ENCODE measurements around the gene RPTOR.
"Not testable (repeated sequence)": the region's sequence is repeated elsewhere in the genome, so short reads cannot be mapped to it uniquely, and the experiment has no call there.

RPTOR gene

DNA sequence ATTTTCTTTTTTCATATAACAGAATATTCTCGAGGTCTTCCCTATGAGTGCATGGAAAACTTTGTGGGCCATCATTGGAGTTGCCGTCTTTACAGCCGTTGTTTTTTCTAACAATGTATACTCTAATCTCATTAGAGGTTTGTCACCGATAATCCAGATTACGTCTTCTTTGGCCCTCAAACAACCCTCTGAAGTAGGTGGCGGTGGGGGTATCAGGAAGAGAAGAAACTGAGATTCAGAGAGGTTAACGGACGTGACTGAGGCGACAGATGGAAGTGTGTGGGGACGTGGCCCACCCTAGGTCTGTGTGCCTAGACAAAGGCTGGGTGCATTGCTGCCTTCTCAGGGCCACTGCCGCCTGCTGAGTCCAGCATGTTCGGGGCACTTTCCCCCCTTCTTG is 63.7 kb downstream of the RPTOR start:
- no peak for DNase-seq (ENCODE audit: extremely low read depth in 1 of 2, low read depth in 1 of 2)

DNA sequence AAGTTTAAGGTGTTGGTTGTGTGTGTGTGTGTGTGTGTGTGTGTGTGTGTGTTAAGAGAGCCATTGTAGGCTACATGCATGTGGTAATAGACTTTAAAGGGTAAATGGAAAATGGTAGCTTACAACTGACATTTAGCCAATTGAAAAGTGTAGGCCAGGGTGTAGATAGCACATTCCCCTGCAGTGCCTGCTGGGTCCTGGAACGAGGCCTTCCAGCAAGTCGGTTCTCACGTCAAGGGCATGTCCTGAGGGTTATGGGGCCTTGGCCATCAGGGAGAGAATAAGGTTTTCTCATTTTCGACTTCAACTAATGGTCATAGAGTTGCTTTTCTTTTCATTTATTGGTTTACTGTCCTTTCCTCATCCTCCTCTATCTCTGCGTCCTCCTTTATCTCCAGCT is 65.1 kb downstream of the RPTOR start:
- no peak for DNase-seq (ENCODE audit: extremely low read depth in 1 of 2, low read depth in 1 of 2)

DNA sequence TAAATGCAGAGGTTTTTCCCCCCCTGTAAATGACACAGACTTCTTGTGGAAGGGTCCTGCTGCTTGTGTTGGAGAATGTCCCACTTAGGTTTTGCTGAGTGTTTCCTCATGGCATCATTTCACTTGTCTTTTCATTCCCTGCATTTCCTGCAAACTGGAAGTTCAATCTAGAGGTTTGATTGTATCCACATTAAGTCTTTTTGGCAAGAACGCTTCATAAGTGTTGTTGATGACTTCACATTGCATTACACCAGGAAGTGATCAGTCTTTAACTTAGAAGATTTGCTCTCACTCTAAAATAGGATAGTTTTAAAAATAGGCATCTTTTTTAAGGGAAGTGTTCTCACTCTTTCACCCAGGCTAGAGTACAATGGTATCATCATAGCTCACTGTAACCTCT is 67.2 kb downstream of the RPTOR start:
- DNase-seq (ENCODE audit: extremely low read depth in 1 of 2, low read depth in 1 of 2): no peak

DNA sequence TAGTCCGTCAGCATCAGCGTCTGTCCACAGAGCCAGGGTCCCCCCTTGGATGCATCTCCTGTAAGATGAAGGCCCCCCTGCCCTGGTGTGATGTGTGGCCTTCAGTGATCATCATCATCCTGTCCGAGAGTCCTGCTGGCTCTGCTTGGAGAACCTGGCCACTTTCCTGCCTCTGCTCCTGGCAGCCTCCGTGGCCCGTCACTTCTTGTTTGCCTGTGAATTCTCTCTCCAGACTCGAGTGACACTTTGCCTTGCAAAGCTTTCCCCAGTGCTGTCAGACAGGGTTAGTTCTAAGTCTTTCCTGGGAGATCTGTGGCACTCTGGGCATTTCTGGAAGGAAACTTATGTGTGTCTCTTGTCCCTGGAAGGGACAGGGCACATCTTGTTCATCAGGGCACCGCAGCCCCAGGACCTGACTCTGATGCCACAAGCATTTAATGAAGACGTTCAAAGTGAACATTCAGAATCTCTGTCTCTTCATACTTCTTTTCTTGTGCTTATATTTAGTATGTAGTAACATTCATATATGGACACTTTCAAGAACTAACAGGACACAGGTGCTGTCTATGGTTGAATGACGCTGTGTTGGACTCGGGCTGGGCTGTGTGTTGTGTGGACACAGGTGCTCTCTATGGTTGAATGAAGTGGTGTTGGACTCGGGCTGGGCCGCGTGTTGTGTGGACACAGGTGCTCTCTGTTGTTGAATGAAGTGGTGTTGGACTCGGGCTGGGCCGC is 68.5 kb downstream of the RPTOR start:
- no peak for DNase-seq (ENCODE audit: extremely low read depth in 1 of 2, low read depth in 1 of 2)

DNA sequence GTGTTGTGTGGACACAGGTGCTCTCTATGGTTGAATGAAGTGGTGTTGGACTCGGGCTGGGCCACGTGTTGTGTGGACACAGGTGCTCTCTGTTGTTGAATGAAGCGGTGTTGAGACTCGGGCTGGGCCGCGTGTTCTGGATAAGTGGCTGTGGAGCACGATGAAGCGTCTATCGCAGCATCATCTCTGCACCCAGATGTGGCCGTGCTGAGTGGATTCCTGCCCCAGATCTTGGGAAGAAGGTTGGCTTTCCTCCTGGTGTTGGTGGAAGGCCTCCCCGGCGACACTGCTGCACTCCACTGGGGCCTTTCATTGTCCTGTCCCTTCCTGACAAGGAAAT is 69.1 kb downstream of the RPTOR start:
- no peak for DNase-seq (ENCODE audit: extremely low read depth in 1 of 2, low read depth in 1 of 2)

DNA sequence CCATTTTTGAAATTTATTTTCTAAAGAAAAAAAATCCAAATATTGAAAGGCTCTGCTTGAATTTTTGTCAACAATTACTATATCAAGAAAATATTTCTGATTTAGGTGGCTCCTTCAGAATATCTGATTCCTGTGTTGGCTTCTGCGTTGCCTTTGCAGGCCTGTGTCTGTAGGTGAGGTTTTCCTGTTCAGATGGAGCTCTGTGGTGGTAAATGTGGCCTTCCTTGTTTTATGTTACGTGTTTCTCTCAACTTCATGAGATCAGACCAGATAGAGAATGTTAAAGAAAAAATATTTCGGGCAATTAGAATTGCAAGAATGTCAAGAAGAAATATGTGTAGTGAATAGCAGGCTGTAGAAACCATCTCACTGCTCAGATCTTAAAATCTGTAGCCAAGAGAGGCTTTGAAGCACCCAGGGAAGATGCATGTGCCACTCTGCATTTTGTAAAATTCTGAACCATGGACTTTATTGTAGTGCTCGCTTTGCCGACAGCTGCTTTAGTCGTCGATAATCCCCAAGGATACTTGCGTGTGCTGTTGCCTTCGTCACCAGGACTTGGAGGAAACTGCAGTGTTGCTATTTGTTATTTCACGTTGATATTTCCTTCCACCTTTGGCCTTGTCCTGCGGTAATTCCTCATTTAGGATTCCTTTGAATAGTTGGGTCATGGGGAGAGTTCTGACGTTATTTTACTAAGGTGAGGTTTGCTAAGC is 69.9 kb downstream of the RPTOR start:
- no peak for DNase-seq (ENCODE audit: extremely low read depth in 1 of 2, low read depth in 1 of 2)

DNA sequence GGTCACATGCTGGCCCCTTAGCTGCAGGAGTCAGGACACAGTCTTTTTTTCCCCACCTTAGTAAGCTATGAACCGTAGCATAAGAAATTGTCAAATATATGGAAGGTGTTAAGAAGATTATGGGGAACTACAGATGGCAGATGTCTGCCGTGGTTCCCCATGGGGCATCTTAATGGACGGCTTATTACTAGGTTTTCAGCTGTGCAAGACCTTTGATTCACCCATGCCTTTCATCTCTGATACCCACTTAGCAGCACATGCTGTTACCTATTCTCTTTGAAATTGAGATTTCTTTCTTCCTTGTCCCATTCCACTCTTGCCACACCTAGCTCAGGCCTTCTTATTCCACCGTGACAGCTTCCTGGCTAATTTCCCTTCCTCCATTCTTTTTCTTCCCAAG is 70.7 kb downstream of the RPTOR start:
- no peak for DNase-seq (ENCODE audit: extremely low read depth in 1 of 2, low read depth in 1 of 2)

DNA sequence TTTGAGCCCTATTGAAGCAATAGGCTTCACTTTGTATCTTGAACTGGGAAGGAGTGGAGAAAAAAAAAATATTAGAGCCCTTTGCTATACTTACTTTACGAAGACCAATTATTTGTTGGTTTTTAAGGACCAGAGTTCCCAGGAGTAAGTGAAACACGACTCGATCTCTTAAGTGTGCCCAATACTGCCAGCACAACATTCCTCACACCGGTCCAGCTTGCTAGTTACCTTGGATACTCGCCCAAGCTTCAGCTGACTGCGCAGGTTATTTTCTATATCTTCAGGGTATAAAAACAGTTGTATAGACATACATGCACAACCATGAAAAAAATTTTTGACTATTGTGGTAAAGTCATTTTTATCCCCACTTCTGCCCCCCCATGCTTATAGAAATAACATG is 72.1 kb downstream of the RPTOR start:
- no peak for DNase-seq (ENCODE audit: extremely low read depth in 1 of 2, low read depth in 1 of 2)

DNA sequence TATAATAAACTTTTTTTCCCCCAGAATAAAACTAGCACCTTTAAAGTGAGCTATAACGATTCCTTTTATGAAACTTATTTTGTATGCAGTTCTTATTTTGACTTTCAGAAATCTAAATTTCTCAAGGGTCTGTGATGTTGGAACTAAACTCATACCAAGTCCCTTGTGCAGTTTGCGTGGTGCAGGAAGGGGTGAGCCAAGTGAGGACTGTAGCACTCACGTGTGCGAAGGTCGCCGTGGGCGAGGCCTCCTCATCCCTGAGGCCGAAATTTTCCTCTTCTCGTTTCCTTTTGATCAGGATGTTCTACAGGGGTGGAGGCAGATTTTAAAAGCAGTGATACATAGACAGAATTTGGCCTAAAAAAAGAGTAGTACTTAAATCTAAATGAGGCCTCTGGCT is 73.7 kb downstream of the RPTOR start:
- no peak for DNase-seq (ENCODE audit: extremely low read depth in 1 of 2, low read depth in 1 of 2)

DNA sequence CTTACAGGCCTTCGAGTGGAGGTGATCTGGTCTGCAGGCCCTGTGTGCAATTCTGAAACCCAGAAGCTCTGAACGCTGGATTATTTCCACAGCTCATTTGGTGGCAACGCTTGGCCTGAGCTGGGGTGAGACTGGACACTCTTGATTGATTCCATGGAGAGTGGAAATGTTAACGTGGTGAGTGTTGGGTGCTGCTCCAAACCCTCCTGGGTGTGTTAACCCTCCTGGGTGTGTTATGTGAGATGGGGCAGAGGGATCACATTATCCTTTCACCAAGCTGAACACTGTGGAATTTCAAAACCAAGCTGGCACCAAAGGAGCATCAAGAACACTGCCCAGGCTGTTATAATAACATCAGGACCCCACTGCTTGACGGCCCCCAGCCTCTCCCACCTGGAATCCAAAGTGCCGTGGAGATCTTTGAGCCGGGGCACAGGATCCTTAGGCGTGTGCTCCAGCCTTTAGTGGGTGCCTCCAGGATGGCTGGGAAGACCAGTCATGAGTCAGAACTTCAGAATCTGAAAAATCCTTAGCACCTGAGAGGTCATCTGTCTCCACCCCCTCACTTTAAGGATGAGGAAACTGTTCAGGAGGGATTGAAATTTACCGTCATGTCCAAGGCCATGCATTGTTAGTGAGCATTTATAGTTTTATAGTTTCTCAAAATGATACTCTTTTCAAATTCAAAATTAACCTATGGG is 75.0 kb downstream of the RPTOR start:
- DNase-seq (ENCODE audit: extremely low read depth in 1 of 2, low read depth in 1 of 2): no peak

DNA sequence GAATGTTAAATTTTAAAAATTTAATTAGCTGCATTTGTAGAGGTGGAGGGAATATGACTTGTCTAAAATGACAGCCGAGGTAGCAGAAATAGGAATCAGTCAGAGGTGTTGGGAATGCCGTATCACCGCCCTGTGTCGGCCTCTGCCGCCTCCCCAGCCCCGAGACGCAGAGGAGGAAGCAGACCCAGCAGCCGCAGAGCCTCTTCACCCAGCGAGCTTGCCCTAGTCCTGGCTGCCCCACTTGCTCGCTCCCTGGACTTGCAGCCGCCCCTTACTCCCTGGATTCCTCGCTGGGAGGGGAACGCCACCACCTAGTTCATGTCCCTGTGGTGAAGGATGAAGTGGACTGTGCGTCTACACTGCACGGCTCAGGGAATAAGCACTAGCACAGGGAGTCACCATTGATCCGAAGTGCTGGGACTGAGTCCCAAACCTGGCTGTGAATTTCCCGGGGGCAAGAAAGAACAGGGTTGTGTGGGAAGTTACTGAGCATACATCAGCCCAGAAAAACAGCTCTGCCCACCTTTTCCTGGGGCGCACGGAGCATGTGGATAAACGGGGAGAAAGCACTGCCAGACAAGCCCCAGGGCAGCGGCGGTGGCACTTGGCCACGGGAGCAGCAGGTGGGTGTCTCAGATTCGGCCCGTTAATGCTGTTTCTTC is 76.8 kb downstream of the RPTOR start:
- DNase-seq (ENCODE audit: extremely low read depth in 1 of 2, low read depth in 1 of 2): no peak

DNA sequence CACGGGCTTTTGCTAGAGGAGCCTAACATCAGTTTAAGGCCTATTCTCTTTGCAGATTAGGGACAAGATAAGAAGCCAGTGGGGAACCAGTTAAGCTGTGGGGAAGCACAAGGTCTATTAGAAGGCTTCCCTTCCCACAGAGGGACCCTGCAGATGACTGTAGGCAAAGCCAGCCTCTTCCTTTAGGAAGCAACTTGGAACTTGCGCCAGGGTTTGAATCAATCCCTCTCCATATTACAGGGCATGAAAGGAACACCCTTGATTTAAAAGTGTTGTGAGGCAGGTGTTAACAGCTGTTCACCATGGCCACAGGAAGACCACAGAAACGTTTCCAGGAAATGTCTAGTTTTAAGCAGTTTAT is 77.3 kb downstream of the RPTOR start:
- no peak for DNase-seq (ENCODE audit: extremely low read depth in 1 of 2, low read depth in 1 of 2)

DNA sequence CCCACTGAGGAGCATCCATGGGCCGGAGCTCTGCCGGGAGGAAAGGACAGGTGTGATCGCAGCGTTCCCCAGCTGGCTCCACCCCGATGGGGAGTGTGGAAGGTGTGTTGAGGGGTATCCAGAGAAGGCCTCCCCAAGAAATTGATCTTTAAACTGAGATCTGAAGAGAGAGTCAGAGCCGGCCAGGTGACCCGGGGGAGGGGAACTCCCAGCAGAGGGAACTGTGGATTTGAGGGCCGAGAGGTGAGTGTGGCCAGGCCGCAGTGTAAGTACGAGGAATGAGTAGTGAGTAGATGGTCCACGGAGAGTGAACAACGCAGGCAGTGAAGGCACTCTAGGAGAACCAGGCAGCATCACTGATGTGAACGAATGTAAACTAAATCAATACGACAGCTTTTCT is 80.2 kb downstream of the RPTOR start:
- no peak for DNase-seq (ENCODE audit: extremely low read depth in 1 of 2, low read depth in 1 of 2)

DNA sequence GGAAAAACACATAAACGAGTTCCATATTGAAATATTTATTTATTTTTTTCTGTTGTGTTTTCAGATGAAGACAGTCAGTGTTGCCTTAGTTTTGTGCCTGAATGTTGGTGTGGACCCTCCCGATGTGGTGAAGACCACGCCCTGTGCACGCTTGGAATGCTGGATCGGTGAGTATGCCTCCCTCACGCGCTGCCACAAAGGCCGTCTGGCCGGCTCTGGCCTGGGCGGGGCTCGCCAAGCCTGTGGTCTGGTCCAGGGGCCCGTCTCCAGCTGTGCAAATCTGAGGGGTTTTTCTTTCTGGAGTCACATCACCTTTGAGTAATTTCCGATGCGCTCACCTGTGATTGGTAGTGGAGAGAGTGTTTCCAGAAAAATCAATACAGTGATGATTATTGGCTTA is 81.0 kb downstream of the RPTOR start:
- no peak for DNase-seq (ENCODE audit: extremely low read depth in 1 of 2, low read depth in 1 of 2)

DNA sequence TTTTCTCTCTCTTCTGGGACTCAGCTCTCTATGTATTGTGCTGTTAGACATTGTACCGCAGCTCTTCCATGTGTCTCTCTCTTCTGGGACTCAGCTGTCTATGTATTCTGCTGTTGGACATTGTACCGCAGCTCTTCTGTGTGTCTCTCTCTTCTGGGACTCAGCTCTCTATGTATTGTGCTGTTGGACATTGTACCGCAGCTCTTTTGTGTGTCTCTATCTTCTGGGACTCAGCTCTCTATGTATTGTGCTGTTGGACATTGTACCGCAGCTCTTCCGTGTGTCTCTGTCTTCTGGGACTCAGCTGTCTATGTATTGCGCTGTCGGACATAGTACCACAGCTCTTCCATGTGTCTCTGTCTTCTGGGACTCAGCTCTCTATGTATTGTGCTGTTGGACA is 84.2 kb downstream of the RPTOR start:
- not testable (repeated sequence) for DNase-seq (ENCODE audit: extremely low read depth in 1 of 2, low read depth in 1 of 2)

DNA sequence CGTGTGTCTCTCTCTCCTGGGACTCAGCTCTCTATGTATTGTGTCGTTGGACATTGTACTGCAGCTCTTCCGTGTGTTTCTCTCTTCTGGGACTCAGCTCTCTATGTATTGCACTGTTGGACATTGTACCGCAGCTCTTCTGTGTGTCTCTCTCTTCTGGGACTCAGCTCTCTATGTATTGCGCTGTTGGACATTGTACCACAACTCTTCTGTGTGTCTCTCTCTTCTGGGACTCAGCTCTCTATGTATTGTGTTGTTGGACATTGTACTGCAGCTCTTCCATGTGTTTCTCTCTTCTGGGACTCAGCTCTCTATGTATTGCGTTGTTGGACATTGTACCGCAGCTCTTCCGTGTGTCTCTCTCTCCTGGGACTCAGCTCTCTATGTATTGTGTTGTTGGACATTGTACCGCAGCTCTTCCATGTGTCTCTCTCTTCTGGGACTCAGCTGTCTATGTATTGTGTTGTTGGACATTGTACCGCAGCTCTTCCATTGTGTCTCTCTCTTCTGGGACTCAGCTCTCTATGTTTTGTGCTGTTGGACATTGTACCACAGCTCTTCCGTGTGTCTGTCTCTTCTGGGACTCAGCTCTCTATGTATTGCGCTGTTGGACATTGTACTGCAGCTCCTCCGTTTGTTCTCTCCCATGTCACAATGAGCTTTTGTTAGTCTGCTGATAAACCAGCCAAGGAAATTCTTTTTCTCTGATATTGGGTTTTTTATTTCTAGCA is 84.8 kb downstream of the RPTOR start:
- DNase-seq (ENCODE audit: extremely low read depth in 1 of 2, low read depth in 1 of 2): no peak

DNA sequence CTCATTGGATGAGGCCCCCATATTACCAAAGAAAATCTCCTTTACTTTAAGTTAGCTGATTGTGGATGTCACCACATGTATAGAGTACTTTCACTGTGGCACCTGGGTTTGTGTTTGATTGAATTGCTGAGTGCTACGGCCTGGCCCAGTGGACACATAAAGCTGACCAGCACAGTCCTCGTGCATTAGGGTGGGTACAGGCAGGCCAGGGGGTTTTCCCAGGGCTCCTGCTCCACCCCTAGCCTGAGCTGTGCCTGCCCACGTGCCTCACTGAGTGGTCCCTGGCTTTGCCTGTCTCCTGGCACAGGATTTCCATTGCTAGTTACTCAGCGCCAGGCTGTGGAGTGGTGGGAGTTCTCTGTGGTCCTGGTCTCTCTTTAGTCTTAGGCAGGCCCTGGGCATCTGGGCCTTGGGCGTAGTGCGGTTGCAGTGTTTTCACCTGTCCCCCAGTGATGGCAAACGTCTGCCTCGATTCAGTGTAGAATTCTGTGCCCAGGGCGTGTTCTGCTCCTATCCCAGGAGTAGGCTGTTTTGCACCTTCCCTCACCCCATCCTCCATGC is 86.0 kb downstream of the RPTOR start:
- DNase-seq (ENCODE audit: extremely low read depth in 1 of 2, low read depth in 1 of 2): no peak

DNA sequence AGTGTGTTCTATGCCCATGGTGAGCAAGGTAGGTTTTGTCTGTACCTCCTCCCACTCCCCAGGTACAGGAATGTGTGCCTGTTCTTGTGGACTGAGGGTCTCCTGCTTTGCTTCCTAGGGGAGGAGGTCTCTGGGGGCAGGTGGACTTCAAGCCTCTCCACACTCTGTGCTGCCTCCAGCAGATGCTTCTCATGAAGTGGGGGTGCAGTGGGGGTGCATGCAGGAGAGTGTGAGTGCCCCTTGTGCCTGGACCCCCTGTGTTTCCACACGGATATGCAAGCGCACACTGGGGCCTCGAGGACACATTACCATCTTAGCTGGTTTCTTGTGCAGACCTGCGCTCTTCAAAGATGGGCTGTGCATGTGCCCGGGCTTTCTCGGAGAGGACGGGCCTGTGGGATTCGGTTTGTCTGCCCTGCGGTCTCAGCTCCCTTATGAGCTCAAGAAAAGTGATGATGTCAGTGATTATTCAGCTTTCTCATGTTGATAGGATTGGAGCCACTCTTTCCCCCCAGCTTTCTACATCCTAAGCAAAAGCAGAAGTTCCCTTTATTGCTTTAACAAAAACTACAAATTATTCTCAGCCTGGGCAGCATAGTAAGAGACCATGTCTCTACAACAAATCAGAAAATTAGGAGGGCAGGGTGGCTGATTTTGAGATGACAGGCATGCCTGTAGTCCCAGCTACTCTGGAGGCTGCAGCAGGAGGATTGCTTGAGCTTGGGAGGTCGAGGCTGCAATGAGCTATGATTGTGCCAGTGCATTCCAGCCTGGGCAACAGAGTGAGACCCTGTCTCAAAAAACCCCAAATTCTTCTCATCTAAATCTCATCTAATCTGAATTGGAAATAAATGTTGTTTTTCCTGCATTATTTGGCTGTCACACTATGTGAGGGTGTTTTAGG is 86.8 kb downstream of the RPTOR start:
- no peak for DNase-seq (ENCODE audit: extremely low read depth in 1 of 2, low read depth in 1 of 2)

DNA sequence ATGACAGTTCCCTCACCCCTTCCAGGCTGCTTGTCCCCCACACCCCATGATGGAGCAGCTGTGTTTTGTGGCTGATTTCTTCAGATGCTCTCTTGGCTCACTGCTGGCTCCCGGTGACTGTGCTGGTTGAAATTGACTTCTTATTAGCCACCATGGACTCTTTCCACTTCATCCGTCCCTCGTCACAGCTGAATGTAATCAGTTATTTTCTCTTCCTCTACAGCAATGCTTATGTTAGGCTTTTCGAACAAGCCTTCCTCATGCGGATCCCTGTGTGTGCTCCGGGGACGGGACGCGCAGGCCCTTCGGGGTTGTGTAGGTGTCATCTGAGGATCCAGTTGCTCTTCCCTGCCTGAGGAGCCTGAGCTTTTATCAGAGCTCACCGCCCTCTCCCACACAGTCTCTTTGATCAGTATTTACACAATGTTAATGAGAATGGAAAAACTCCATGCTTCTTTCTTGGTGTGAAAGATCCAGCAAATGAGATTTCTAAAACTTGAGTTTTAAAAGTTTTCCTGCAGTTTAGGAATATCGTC is 87.5 kb downstream of the RPTOR start:
- DNase-seq (ENCODE audit: extremely low read depth in 1 of 2, low read depth in 1 of 2): no peak

DNA sequence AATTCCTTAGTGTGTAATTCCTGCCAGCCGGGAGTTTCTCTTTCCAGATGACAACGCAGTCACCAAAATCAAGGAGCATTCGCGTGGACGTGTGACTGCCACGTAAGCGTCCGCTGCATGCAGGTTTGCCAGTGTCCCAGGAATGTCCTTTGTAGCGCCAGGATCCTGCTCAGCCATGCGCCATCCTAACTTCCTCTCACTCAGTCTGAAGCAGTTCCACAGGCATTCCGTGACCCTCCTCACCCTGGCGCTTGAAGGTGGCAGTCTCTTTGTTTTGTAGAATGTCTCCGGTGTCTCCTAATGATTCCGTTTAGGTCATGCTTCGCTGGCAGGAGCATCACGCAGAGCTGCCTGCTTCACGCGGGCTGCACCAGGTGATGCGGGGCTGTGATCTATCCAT is 88.6 kb downstream of the RPTOR start:
- DNase-seq (ENCODE audit: extremely low read depth in 1 of 2, low read depth in 1 of 2): no peak

All from activated CD8-positive, alpha-beta memory T cell treated with anti-CD3 and anti-CD28 coated beads for 1 hour (primary cell).